SK-N-SH (cell line): ENCODE data around the gene SLC10A6.

Experiments used
- CHD2 ChIP-seq: fragments of 150-350 bp; IDR thresholded peaks from 2 replicates; pipeline ENCODE4 v1.6.1; 2018; ENCODE audit warnings: low read length; ENCODE audit not compliant: partially characterized antibody
- ELF1 ChIP-seq: IDR thresholded peaks from 2 replicates; pipeline ENCODE4 v1.4.0; 2012
- EP300 ChIP-seq, 2 experiments: IDR thresholded peaks; 2 replicates each; pipeline versions ENCODE4 v1.4.0 to v1.6.1; 2012; ENCODE audit warnings: borderline replicate concordance in 1 of 2, low read depth in 1 of 2, low read length in 1 of 2
- FOXM1 ChIP-seq: IDR thresholded peaks from 2 replicates; pipeline ENCODE4 v1.4.0; 2012; ENCODE audit warnings: low read depth, mild to moderate bottlenecking
- NFIC ChIP-seq: IDR thresholded peaks from 2 replicates; pipeline ENCODE4 v1.4.0; 2012; ENCODE audit warnings: borderline replicate concordance
- POLR2AphosphoS5 ChIP-seq: IDR thresholded peaks from 2 replicates; pipeline ENCODE4 v1.6.1; 2012; ENCODE audit warnings: low read depth, low read length
- TCF12 ChIP-seq: IDR thresholded peaks from 2 replicates; pipeline ENCODE4 v1.4.0; 2012
- TEAD4 ChIP-seq: IDR thresholded peaks from 2 replicates; pipeline ENCODE4 v1.4.0; 2012; ENCODE audit warnings: mild to moderate bottlenecking, borderline replicate concordance; ENCODE audit not compliant: insufficient read depth
- YY1 ChIP-seq: IDR thresholded peaks from 2 replicates; pipeline ENCODE4 v1.4.0; 2012; ENCODE audit warnings: low read depth, mild to moderate bottlenecking
- TF ChIP-seq, protein P1 (sequence below): fragments of 200-600 bp; sonication (generic); IDR thresholded peaks from 2 replicates; pipeline ENCODE4 v1.6.1; 2017; ENCODE audit warnings: antibody characterized with exemption, mild to moderate bottlenecking, moderate library complexity
- TF ChIP-seq, protein P2 (sequence below): IDR thresholded peaks from 2 replicates; pipeline ENCODE4 v1.4.0; 2012; ENCODE audit warnings: low read depth, borderline replicate concordance
- TF ChIP-seq, protein P3 (sequence below): IDR thresholded peaks from 2 replicates; pipeline ENCODE4 v1.6.1; 2012; ENCODE audit warnings: mild to moderate bottlenecking, low read depth, low read length, moderate library complexity
- TF ChIP-seq, protein P4 (sequence below): IDR thresholded peaks from 2 replicates; pipeline ENCODE4 v1.4.0; 2012; ENCODE audit warnings: low read depth
- TF ChIP-seq, protein P5 (sequence below): fragments of 150-350 bp; IDR thresholded peaks from 2 replicates; pipeline ENCODE4 v1.6.1; 2017; ENCODE audit warnings: antibody characterized with exemption, low read length, low read depth, borderline replicate concordance

DNA sequence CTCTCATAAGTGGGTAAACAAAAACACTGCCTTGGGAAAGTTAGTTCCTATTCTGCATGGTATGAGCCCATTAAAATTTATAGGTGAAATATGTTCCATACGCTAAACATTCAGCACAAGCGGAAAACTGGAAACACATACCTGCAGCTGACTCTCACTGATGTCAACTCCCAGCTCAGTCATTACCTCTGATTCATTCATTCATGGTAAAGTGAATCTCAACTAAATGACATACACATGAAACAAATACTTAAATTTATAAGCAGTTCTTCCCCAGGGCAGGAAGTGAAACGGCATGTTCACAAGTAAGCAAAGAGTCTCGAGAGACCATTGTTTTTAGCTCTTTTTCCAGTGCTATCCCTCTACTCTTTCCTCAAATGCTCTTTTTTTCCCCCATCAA, 1.6 kb downstream of the SLC10A6 start:
- TF ChIP-seq NFIC (no peak), FOXM1 (no peak), EP300 (IDR thresholded peaks at IDR 0.05; ENCODE audit: borderline replicate concordance in 1 of 2, low read depth in 1 of 2, low read length in 1 of 2) (no peak), POLR2AphosphoS5 (no peak), YY1 (no peak), CHD2 (no peak), TEAD4 (no peak), TCF12 (no peak), ELF1 (no peak)
- TF ChIP-seq, protein P1, sequence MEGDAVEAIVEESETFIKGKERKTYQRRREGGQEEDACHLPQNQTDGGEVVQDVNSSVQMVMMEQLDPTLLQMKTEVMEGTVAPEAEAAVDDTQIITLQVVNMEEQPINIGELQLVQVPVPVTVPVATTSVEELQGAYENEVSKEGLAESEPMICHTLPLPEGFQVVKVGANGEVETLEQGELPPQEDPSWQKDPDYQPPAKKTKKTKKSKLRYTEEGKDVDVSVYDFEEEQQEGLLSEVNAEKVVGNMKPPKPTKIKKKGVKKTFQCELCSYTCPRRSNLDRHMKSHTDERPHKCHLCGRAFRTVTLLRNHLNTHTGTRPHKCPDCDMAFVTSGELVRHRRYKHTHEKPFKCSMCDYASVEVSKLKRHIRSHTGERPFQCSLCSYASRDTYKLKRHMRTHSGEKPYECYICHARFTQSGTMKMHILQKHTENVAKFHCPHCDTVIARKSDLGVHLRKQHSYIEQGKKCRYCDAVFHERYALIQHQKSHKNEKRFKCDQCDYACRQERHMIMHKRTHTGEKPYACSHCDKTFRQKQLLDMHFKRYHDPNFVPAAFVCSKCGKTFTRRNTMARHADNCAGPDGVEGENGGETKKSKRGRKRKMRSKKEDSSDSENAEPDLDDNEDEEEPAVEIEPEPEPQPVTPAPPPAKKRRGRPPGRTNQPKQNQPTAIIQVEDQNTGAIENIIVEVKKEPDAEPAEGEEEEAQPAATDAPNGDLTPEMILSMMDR = no peak
- TF ChIP-seq, protein P2, sequence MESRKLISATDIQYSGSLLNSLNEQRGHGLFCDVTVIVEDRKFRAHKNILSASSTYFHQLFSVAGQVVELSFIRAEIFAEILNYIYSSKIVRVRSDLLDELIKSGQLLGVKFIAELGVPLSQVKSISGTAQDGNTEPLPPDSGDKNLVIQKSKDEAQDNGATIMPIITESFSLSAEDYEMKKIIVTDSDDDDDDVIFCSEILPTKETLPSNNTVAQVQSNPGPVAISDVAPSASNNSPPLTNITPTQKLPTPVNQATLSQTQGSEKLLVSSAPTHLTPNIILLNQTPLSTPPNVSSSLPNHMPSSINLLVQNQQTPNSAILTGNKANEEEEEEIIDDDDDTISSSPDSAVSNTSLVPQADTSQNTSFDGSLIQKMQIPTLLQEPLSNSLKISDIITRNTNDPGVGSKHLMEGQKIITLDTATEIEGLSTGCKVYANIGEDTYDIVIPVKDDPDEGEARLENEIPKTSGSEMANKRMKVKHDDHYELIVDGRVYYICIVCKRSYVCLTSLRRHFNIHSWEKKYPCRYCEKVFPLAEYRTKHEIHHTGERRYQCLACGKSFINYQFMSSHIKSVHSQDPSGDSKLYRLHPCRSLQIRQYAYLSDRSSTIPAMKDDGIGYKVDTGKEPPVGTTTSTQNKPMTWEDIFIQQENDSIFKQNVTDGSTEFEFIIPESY = no peak
- TF ChIP-seq, protein P3, sequence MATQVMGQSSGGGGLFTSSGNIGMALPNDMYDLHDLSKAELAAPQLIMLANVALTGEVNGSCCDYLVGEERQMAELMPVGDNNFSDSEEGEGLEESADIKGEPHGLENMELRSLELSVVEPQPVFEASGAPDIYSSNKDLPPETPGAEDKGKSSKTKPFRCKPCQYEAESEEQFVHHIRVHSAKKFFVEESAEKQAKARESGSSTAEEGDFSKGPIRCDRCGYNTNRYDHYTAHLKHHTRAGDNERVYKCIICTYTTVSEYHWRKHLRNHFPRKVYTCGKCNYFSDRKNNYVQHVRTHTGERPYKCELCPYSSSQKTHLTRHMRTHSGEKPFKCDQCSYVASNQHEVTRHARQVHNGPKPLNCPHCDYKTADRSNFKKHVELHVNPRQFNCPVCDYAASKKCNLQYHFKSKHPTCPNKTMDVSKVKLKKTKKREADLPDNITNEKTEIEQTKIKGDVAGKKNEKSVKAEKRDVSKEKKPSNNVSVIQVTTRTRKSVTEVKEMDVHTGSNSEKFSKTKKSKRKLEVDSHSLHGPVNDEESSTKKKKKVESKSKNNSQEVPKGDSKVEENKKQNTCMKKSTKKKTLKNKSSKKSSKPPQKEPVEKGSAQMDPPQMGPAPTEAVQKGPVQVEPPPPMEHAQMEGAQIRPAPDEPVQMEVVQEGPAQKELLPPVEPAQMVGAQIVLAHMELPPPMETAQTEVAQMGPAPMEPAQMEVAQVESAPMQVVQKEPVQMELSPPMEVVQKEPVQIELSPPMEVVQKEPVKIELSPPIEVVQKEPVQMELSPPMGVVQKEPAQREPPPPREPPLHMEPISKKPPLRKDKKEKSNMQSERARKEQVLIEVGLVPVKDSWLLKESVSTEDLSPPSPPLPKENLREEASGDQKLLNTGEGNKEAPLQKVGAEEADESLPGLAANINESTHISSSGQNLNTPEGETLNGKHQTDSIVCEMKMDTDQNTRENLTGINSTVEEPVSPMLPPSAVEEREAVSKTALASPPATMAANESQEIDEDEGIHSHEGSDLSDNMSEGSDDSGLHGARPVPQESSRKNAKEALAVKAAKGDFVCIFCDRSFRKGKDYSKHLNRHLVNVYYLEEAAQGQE = no peak
- TF ChIP-seq, protein P4, sequence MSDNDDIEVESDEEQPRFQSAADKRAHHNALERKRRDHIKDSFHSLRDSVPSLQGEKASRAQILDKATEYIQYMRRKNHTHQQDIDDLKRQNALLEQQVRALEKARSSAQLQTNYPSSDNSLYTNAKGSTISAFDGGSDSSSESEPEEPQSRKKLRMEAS = no peak
- TF ChIP-seq, protein P5, sequence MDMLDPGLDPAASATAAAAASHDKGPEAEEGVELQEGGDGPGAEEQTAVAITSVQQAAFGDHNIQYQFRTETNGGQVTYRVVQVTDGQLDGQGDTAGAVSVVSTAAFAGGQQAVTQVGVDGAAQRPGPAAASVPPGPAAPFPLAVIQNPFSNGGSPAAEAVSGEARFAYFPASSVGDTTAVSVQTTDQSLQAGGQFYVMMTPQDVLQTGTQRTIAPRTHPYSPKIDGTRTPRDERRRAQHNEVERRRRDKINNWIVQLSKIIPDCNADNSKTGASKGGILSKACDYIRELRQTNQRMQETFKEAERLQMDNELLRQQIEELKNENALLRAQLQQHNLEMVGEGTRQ = no peak
